SU-DHL-6 (cell line): Measurements from ENCODE around the gene CTCF.

ENCODE experiments used
- H2AFZ ChIP-seq: fragments of 200-600 bp; sonication (generic); 2 replicates; pipeline ENCODE4 v1.6.1; 2014; ENCODE audit warnings: low read depth, mild to moderate bottlenecking, moderate library complexity, mixed read lengths, antibody characterized with exemption, low read length; ENCODE audit not compliant: severe bottlenecking
- H3F3A ChIP-seq: fragments of 200-600 bp; shearing (Covaris generic); 2 replicates; pipeline ENCODE4 v1.6.0; 2016; ENCODE audit warnings: antibody characterized with exemption, mild to moderate bottlenecking; ENCODE audit not compliant: insufficient read depth
- H3K27ac ChIP-seq: fragments of 200-600 bp; sonication (generic); 2 replicates; pipeline ENCODE4 v1.5.1; 2016; ENCODE audit warnings: low read depth, mild to moderate bottlenecking, low read length, moderate library complexity, mixed read lengths
- H3K27me3 ChIP-seq: fragments of 200-600 bp; sonication (generic), shearing (Covaris generic); 2 replicates; pipeline ENCODE4 v1.6.0; 2014; ENCODE audit warnings: mild to moderate bottlenecking, low read length
- H3K36me3 ChIP-seq: fragments of 200-600 bp; sonication (generic); 2 replicates; pipeline ENCODE4 v1.6.1; 2014; ENCODE audit warnings: mild to moderate bottlenecking, low read length, mixed read lengths
- H3K4me2 ChIP-seq: fragments of 300-600, 200-600 bp; shearing (Covaris generic), sonication (generic); 2 replicates; pipeline ENCODE4 v1.6.0; 2014; ENCODE audit warnings: low read length, low read depth, mild to moderate bottlenecking; ENCODE audit not compliant: poor library complexity, severe bottlenecking
- H3K4me3 ChIP-seq: fragments of 200-600 bp; sonication (generic); 2 replicates; pipeline ENCODE4 v1.5.1; 2014; ENCODE audit warnings: antibody characterized with exemption, low read length, mild to moderate bottlenecking, mixed read lengths; ENCODE audit not compliant: insufficient read depth, poor library complexity, severe bottlenecking
- H3K79me2 ChIP-seq: fragments of 200-600 bp; sonication (generic); 2 replicates; pipeline ENCODE4 v1.6.1; 2014; ENCODE audit warnings: mild to moderate bottlenecking, low read length, moderate library complexity; ENCODE audit not compliant: insufficient read depth
- H3K9ac ChIP-seq: fragments of 200-600 bp; sonication (generic); 2 replicates; pipeline ENCODE4 v1.7.0; 2014; ENCODE audit warnings: mild to moderate bottlenecking, low read length
- H3K9me2 ChIP-seq: fragments of 200-600 bp; sonication (generic); replicated peaks from 2 replicates; pipeline ENCODE4 v1.6.1; 2014; ENCODE audit warnings: low read length; ENCODE audit not compliant: insufficient read depth
- H3K9me3 ChIP-seq: fragments of 200-600 bp; sonication (generic); 2 replicates; pipeline ENCODE4 v1.6.1; 2014; ENCODE audit warnings: low read length, mixed read lengths; ENCODE audit not compliant: insufficient read depth
- H4K20me1 ChIP-seq: fragments of 200-600 bp; sonication (generic); 2 replicates; pipeline ENCODE4 v1.6.1; 2014; ENCODE audit warnings: low read depth, mild to moderate bottlenecking, antibody characterized with exemption, low read length, moderate library complexity, mixed read lengths
- CTCF ChIP-seq: fragments of 200-600 bp; sonication (generic); IDR thresholded peaks from one replicate; pipeline ENCODE4 v1.5.1; 2017; ENCODE audit warnings: antibody characterized with exemption, mild to moderate bottlenecking, low read length, moderate library complexity; ENCODE audit not compliant: insufficient read depth, poor library complexity, severe bottlenecking
- EZH2phosphoT487 ChIP-seq: fragments of 200-600 bp; sonication (generic), shearing (Covaris generic); conservative IDR thresholded peaks from 2 replicates; pipeline ENCODE4 v1.6.1; 2018; ENCODE audit warnings: mild to moderate bottlenecking, antibody characterized with exemption, low read length, moderate library complexity, mixed read lengths

The CTCF gene

DNA sequence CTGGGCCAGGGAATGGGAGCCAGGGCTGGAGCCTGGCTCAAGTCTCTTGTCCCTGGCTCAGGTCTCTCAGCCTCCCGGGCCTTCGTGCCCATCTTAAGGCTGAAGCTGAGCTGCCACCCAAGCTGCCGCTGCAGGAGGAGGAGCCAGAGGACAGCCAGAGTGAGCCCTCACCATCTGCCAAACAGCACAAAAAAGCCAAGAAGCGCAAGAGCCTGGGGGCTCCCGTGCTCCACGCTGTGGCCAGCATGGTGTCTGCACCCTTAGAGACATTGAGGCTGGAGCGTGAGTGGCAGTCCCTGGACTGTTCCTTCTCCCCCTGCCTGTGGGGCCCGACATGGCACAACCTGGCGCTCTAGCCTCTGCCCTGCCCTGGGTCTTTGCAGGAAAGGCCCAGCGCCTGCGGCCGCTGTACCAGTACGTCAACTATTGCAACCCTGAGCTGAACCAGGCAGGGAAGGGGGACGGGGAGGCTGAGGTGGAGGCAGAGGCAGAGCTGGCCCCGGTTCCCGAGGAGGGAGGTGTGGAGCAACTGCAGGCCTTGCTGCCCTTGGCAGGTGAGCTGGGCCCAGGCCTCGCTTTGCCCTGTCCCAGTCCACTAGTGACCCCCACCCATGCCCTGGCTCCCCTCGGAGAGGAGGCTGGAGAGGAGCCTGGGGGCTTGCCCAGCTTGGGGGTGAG lies 105.6 kb downstream of the CTCF start:
- Histone ChIP-seq H2AFZ (no peak overlapping the region), H3K9ac (no peak overlapping the region), H3K4me2 (peak overlapping the region; percentile 4), H3K9me3 (no peaks in the 10 kb centered on the region), H3K27ac (no peak overlapping the region; the same call in 1 of the 2 replicates), H3K9me2 (no peaks in the 10 kb centered on the region), H3K79me2 (no peaks in the 10 kb centered on the region), H3K27me3 (no peaks in the 10 kb centered on the region), H4K20me1 (no peaks in the 10 kb centered on the region), H3K4me3 (no peak overlapping the region), H3F3A (peaks cover 3% of the 10 kb centered on the region; the same call in 1 of the 2 replicates), H3K36me3 (no peaks in the 10 kb centered on the region)
- peak; percentile 61 for TF ChIP-seq CTCF
- no peak for TF ChIP-seq EZH2phosphoT487

DNA sequence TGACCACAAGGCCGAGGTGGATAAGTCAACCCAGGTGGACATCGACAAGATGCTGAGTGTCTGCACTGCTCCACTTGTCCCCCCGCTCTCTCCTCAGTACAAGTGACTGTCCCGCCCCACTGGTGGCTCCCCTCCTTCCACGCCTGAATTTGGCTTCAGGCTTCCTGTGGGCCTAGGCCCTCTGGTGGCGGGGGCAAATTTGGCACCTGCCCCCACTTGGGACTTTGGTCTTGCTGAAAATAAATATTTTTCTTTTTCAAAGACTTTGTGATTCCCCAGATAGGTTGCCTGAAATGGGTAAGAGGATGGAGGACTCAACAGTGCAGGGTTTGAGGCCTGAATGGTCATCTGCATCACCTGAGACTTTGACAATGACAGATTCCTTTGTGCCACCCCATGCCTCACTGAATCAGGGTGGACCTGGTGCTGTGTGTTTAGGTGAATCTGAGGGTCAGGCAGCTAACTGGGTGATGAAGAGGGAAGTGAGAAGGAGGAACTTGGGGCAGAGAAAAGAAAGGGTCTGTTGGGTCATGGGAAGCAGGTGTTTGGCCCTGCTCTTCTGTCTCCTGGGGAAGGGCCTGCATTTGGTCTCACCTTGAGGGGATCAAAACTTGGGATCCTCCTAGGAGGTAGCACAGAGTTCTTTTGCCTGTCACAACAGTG lies 106.3 kb downstream of the CTCF start:
- no peaks in the 10 kb centered on the region for H3K9me2 ChIP-seq
- H3K79me2 ChIP-seq = no peaks in the 10 kb centered on the region
- H3K36me3 ChIP-seq = no peaks in the 10 kb centered on the region
- H3K27ac ChIP-seq = peak overlapping the region; percentile 40
- peak; percentile 13 for TF ChIP-seq CTCF
- TF ChIP-seq EZH2phosphoT487 = no peak
- H3K9me3 ChIP-seq = no peaks in the 10 kb centered on the region
- no peaks in the 10 kb centered on the region for H3K27me3 ChIP-seq
- peaks cover 3% of the 10 kb centered on the region; the same call in 1 of the 2 replicates for H3F3A ChIP-seq
- no peak overlapping the region for H2AFZ ChIP-seq
- no peak overlapping the region for H3K4me3 ChIP-seq
- no peaks in the 10 kb centered on the region for H4K20me1 ChIP-seq
- H3K4me2 ChIP-seq = no peak overlapping the region
- H3K9ac ChIP-seq = no peak overlapping the region

GRCh38 chr16:67669499-67670101 lies 107.3 kb downstream of the CTCF start:
- Histone ChIP-seq H3K4me2 (no peak overlapping the region), H3K27me3 (no peaks in the 10 kb centered on the region), H3K9me3 (no peaks in the 10 kb centered on the region), H3K9ac (no peak overlapping the region), H4K20me1 (no peaks in the 10 kb centered on the region), H2AFZ (no peak overlapping the region), H3K27ac (no peak overlapping the region), H3K79me2 (no peaks in the 10 kb centered on the region), H3F3A (peaks cover 3% of the 10 kb centered on the region; the same call in 1 of the 2 replicates), H3K36me3 (no peaks in the 10 kb centered on the region), H3K9me2 (no peaks in the 10 kb centered on the region), H3K4me3 (no peak overlapping the region)
- no peak for TF ChIP-seq EZH2phosphoT487
- no peak for TF ChIP-seq CTCF
